Stimulated activated CD8-positive, alpha-beta memory T cell treated with anti-CD3 and anti-CD28 coated beads, Interleukin-4, amount 100 ng/mL, for 48 hours (primary cell): ENCODE data around the gene PKN3.
"Not testable (repeated sequence)": the region's sequence is repeated elsewhere in the genome, so short reads cannot be mapped to it uniquely, and the experiment has no call there.

Experiments used
- DNase-seq: peaks from one replicate; pipeline ENCODE4 v3.0.0-alpha.2; 2020

Gene PKN3

GRCh38 chr9:128694344-128694743 lies 8.0 kb upstream of the PKN3 start:
- no peak for DNase-seq

GRCh38 chr9:128696923-128697707 lies 5.2 kb upstream of the PKN3 start:
- DNase-seq: no peak

- not testable (repeated sequence) for DNase-seq
Measured at GRCh38 chr9:128699096-128699795, 3.1 kb upstream of the PKN3 start.

GRCh38 chr9:128701227-128701854 lies 962 bp upstream of the PKN3 start:
- DNase-seq: no peak

GRCh38 chr9:128702949-128703615 lies 779 bp downstream of the PKN3 start:
- DNase-seq: peak; percentile 57

- DNase-seq: no peak
Measured at GRCh38 chr9:128703616-128704355, 1.5 kb downstream of the PKN3 start.

- no peak for DNase-seq
Measured at GRCh38 chr9:128704356-128704670, 2.0 kb downstream of the PKN3 start.

- no peak for DNase-seq
Measured at GRCh38 chr9:128705051-128705965, 3.0 kb downstream of the PKN3 start.

- DNase-seq: no peak
Measured at GRCh38 chr9:128706045-128706444, 3.7 kb downstream of the PKN3 start.

GRCh38 chr9:128706671-128707381 lies 4.5 kb downstream of the PKN3 start:
- no peak for DNase-seq

- no peak for DNase-seq
Measured at GRCh38 chr9:128707446-128707845, 5.1 kb downstream of the PKN3 start.

- DNase-seq: no peak
Measured at GRCh38 chr9:128712451-128713410, 10.4 kb downstream of the PKN3 start.

GRCh38 chr9:128713411-128713780 lies 11.1 kb downstream of the PKN3 start:
- no peak for DNase-seq

GRCh38 chr9:128713941-128714573 lies 11.8 kb downstream of the PKN3 start:
- no peak for DNase-seq

- no peak for DNase-seq
Measured at GRCh38 chr9:128714586-128715435, 12.5 kb downstream of the PKN3 start.

GRCh38 chr9:128715436-128715750 lies 13.1 kb downstream of the PKN3 start:
- no peak for DNase-seq

- no peak for DNase-seq
Measured at GRCh38 chr9:128716581-128717254, 14.4 kb downstream of the PKN3 start.

GRCh38 chr9:128718047-128718446 lies 15.7 kb downstream of the PKN3 start:
- no peak for DNase-seq
